ENCODE data around the gene SETBP1. TPM values are rescaled to one million over a fixed set of nuclear protein-coding genes. Genes with fewer than 3 reads are reported as not detected.

Gene SETBP1
- total RNA-seq, 1 experiment from 2014 or later: 0.05 TPM

DNA sequence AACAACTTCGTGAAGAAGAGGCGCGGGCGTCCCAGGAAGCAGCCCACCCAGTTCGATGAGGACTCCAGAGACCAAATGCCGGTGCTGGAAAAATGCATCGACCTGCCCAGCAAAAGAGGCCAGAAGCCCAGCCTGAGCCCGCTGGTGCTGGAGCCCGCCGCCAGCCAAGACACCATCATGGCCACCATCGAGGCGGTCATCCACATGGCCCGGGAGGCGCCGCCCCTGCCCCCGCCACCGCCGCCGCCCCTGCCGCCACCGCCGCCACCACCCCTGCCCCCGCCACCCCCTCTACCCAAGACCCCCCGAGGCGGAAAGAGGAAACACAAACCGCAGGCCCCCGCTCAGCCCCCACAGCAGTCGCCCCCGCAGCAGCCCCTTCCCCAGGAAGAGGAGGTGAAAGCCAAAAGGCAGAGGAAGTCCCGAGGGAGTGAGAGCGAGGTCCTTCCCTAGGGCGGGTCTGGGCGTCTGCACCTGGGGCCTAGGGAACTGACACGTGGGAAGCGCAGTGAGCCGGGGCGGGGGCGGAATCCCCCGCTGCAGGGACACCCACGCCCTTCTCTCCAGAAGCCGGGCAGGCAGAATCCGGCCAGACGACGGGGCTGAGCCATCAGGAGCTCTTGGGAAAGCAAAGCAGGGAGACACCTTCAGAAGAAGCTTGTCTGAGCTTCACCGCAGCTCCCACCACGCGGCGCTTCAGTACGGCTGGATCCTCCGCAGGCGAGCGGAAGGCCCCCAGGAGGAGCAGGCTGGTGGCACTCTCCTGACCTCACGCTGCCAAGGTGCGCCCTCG lies 382.8 kb downstream of the SETBP1 start:
- H3K9me2 ChIP-seq (ENCODE audit: insufficient read depth): no peaks in the 10 kb centered on the region
- POLR2A ChIA-PET: no interaction called here
- H4K20me1 ChIP-seq (ENCODE audit: insufficient read depth): no peaks in the 10 kb centered on the region
- H3K4me1 ChIP-seq (ENCODE audit: control insufficient read depth in 1 of 2, insufficient read depth in 2 of 2, low read length in 2 of 2): no peaks in the 10 kb centered on the region
- H3K4me3 ChIP-seq (replicated peaks in 1 of 2; ENCODE audit: low read depth in 1 of 2, low read length in 2 of 2): no peak overlapping the region
- H3K9ac ChIP-seq (ENCODE audit: low read length): no peak overlapping the region
- DNase-seq (ENCODE audit: low read depth, low spot score) (no peak), ATAC-seq (no peak)
- no peaks in the 10 kb centered on the region for H3K27me3 ChIP-seq (ENCODE audit: insufficient read depth, low read length)
- H2AFZ ChIP-seq (ENCODE audit: low read depth, low read length, poor library complexity, severe bottlenecking): no peak overlapping the region
- intact Hi-C loops (cut with micrococcal nuclease): no loop called here
- RAD21 ChIA-PET (ENCODE audit: low non-redundant PET in 1 of 2, low total read pairs in 2 of 2, uncharacterized antibody in 2 of 2, unreplicated experiment in 2 of 2): no interaction called here
- peaks cover 5 to 27% of the 10 kb centered on the region in 2 experiments; a peak in 2 of 4 replicates for H3K9me3 ChIP-seq (ENCODE audit: control insufficient read depth in 1 of 2, insufficient read depth in 1 of 2, low read depth in 1 of 2, low read length in 2 of 2)
- no TSS peak for BruUV-seq (replicated peaks)
- CTCF ChIA-PET: no interaction called here
- H3K4me2 ChIP-seq (ENCODE audit: low read length): no peak overlapping the region
- H3K79me2 ChIP-seq (ENCODE audit: insufficient read depth, low read length): no peaks in the 10 kb centered on the region
- no peak overlapping the region for H3K27ac ChIP-seq (ENCODE audit: low read depth, low read length)
- TF ChIP-seq, protein P1, sequence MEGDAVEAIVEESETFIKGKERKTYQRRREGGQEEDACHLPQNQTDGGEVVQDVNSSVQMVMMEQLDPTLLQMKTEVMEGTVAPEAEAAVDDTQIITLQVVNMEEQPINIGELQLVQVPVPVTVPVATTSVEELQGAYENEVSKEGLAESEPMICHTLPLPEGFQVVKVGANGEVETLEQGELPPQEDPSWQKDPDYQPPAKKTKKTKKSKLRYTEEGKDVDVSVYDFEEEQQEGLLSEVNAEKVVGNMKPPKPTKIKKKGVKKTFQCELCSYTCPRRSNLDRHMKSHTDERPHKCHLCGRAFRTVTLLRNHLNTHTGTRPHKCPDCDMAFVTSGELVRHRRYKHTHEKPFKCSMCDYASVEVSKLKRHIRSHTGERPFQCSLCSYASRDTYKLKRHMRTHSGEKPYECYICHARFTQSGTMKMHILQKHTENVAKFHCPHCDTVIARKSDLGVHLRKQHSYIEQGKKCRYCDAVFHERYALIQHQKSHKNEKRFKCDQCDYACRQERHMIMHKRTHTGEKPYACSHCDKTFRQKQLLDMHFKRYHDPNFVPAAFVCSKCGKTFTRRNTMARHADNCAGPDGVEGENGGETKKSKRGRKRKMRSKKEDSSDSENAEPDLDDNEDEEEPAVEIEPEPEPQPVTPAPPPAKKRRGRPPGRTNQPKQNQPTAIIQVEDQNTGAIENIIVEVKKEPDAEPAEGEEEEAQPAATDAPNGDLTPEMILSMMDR (IDR thresholded peaks at IDR 0.05 in 2 of 3, conservative IDR thresholded peaks at IDR 0.05 in 1 of 3; ENCODE audit: borderline replicate concordance in 1 of 3, insufficient read depth in 1 of 3, low read depth in 2 of 3, low read length in 2 of 3): no peak
- H3K36me3 ChIP-seq (ENCODE audit: control insufficient read depth in 1 of 2, insufficient read depth in 2 of 2, low read length in 2 of 2): no peaks in the 10 kb centered on the region

DNA sequence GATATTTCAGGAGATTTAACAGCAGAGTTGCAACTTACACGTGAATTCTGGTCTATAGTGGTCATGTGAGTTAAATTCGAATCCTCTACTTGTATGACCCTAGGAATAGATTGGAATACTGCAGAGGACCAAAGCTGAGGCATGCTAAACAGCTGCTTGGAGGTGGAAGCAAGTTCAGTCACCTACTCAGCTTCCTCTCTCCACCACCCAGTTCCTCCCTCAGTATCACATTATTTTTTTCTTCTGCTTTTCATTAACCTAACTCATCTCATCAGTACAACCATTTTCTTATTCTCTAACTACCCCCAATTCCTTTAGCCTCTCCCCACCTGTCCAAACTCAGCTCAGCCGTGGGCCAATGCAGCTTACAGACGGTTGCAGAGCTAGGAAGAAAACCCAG lies 385.5 kb downstream of the SETBP1 start:
- ATAC-seq (no peak), DNase-seq (ENCODE audit: low read depth, low spot score) (no peak)
- BruUV-seq (replicated peaks): no TSS peak
- H3K4me3 ChIP-seq (replicated peaks in 1 of 2; ENCODE audit: low read depth in 1 of 2, low read length in 2 of 2): no peak overlapping the region
- peaks cover 9 to 41% of the 10 kb centered on the region in 2 experiments; a peak in 2 of 4 replicates for H3K9me3 ChIP-seq (ENCODE audit: control insufficient read depth in 1 of 2, insufficient read depth in 1 of 2, low read depth in 1 of 2, low read length in 2 of 2)
- no peaks in the 10 kb centered on the region for H3K9me2 ChIP-seq (ENCODE audit: insufficient read depth)
- no peaks in the 10 kb centered on the region for H4K20me1 ChIP-seq (ENCODE audit: insufficient read depth)
- no peaks in the 10 kb centered on the region for H3K27me3 ChIP-seq (ENCODE audit: insufficient read depth, low read length)
- POLR2A ChIA-PET: no interaction called here
- H3K9ac ChIP-seq (ENCODE audit: low read length): no peak overlapping the region
- H3K27ac ChIP-seq (ENCODE audit: low read depth, low read length): no peak overlapping the region
- no peaks in the 10 kb centered on the region for H3K79me2 ChIP-seq (ENCODE audit: insufficient read depth, low read length)
- no peak overlapping the region for H3K4me2 ChIP-seq (ENCODE audit: low read length)
- H3K36me3 ChIP-seq (ENCODE audit: control insufficient read depth in 1 of 2, insufficient read depth in 2 of 2, low read length in 2 of 2): no peaks in the 10 kb centered on the region
- CTCF ChIA-PET: no interaction called here
- H2AFZ ChIP-seq (ENCODE audit: low read depth, low read length, poor library complexity, severe bottlenecking): no peak overlapping the region
- H3K4me1 ChIP-seq (ENCODE audit: control insufficient read depth in 1 of 2, insufficient read depth in 2 of 2, low read length in 2 of 2): no peaks in the 10 kb centered on the region
- RAD21 ChIA-PET (ENCODE audit: low non-redundant PET in 1 of 2, low total read pairs in 2 of 2, uncharacterized antibody in 2 of 2, unreplicated experiment in 2 of 2): no interaction called here
- intact Hi-C loops (cut with micrococcal nuclease): no loop called here
- TF ChIP-seq, protein P2, sequence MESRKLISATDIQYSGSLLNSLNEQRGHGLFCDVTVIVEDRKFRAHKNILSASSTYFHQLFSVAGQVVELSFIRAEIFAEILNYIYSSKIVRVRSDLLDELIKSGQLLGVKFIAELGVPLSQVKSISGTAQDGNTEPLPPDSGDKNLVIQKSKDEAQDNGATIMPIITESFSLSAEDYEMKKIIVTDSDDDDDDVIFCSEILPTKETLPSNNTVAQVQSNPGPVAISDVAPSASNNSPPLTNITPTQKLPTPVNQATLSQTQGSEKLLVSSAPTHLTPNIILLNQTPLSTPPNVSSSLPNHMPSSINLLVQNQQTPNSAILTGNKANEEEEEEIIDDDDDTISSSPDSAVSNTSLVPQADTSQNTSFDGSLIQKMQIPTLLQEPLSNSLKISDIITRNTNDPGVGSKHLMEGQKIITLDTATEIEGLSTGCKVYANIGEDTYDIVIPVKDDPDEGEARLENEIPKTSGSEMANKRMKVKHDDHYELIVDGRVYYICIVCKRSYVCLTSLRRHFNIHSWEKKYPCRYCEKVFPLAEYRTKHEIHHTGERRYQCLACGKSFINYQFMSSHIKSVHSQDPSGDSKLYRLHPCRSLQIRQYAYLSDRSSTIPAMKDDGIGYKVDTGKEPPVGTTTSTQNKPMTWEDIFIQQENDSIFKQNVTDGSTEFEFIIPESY (IDR thresholded peaks at IDR 0.05; ENCODE audit: extremely low read depth, insufficient replicate concordance, low read length): no peak
- TF ChIP-seq, protein P3, sequence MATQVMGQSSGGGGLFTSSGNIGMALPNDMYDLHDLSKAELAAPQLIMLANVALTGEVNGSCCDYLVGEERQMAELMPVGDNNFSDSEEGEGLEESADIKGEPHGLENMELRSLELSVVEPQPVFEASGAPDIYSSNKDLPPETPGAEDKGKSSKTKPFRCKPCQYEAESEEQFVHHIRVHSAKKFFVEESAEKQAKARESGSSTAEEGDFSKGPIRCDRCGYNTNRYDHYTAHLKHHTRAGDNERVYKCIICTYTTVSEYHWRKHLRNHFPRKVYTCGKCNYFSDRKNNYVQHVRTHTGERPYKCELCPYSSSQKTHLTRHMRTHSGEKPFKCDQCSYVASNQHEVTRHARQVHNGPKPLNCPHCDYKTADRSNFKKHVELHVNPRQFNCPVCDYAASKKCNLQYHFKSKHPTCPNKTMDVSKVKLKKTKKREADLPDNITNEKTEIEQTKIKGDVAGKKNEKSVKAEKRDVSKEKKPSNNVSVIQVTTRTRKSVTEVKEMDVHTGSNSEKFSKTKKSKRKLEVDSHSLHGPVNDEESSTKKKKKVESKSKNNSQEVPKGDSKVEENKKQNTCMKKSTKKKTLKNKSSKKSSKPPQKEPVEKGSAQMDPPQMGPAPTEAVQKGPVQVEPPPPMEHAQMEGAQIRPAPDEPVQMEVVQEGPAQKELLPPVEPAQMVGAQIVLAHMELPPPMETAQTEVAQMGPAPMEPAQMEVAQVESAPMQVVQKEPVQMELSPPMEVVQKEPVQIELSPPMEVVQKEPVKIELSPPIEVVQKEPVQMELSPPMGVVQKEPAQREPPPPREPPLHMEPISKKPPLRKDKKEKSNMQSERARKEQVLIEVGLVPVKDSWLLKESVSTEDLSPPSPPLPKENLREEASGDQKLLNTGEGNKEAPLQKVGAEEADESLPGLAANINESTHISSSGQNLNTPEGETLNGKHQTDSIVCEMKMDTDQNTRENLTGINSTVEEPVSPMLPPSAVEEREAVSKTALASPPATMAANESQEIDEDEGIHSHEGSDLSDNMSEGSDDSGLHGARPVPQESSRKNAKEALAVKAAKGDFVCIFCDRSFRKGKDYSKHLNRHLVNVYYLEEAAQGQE (IDR thresholded peaks at IDR 0.05; ENCODE audit: low read depth): no peak
- TF ChIP-seq, protein P4, sequence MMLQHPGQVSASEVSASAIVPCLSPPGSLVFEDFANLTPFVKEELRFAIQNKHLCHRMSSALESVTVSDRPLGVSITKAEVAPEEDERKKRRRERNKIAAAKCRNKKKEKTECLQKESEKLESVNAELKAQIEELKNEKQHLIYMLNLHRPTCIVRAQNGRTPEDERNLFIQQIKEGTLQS (IDR thresholded peaks at IDR 0.05): no peak
- no peak for TF ChIP-seq CEBPB (IDR thresholded peaks at IDR 0.05; ENCODE audit: low read depth)
- TF ChIP-seq YY1 (IDR thresholded peaks at IDR 0.05; ENCODE audit: extremely low read depth, insufficient replicate concordance, low read depth, low read length): no peak
- TF ChIP-seq SRF (IDR thresholded peaks at IDR 0.05; ENCODE audit: low read depth): no peak
- TF ChIP-seq CBX3 (IDR thresholded peaks at IDR 0.05; ENCODE audit: low read depth): no peak
- no peak for TF ChIP-seq EGR1 (IDR thresholded peaks at IDR 0.05; ENCODE audit: low read depth)
- no peak for TF ChIP-seq ZNF274 (IDR thresholded peaks at IDR 0.05; ENCODE audit: low read depth, low read length)
- no peak for TF ChIP-seq FOSL1 (IDR thresholded peaks at IDR 0.05; ENCODE audit: low read depth)
